HEK293T (cell line): Measurements from ENCODE around the gene NETO2.
"Not testable (repeated sequence)": the region's sequence is repeated elsewhere in the genome, so short reads cannot be mapped to it uniquely, and the experiment has no call there.

Experiments used
- CTCF ChIA-PET: fragments of 350-600 bp; formaldehyde crosslinking; extraction: SDS; loops from one replicate; lab custom pipeline; 2021; ENCODE audit warnings: antibody characterized with exemption, inconsistent platforms; lab: Yijun Ruan, JAX
- POLR2A ChIA-PET: fragments of 350-600 bp; formaldehyde crosslinking; extraction: SDS; loops from one replicate; lab custom pipeline; 2020; ENCODE audit warnings: antibody characterized with exemption, inconsistent platforms; lab: Yijun Ruan, JAX
- DNase-seq: peaks from one replicate; pipeline ENCODE4 v3.0.0; 2012; ENCODE audit warnings: mixed read lengths; ENCODE audit errors: extremely low spot score
- ARNT ChIP-seq: fragments of 450-650 bp; IDR thresholded peaks from 2 replicates; pipeline ENCODE4 v1.6.1; 2017; ENCODE audit warnings: mild to moderate bottlenecking
- BHLHE40 ChIP-seq: fragments of 450-650 bp; IDR thresholded peaks from 2 replicates; pipeline ENCODE4 v1.6.1; 2016; ENCODE audit warnings: mild to moderate bottlenecking, moderate library complexity, borderline replicate concordance
- CTBP1 ChIP-seq: fragments of 450-650 bp; IDR thresholded peaks from 2 replicates; pipeline ENCODE4 v1.6.1; 2016; ENCODE audit warnings: borderline replicate concordance
- ELF4 ChIP-seq: fragments of 450-650 bp; IDR thresholded peaks from 2 replicates; pipeline ENCODE4 v1.6.1; 2017; ENCODE audit warnings: antibody characterized with exemption
- FOXA1 ChIP-seq: fragments of 450-650 bp; IDR thresholded peaks from 2 replicates; pipeline ENCODE4 v1.6.1; 2016; ENCODE audit warnings: mild to moderate bottlenecking
- FOXK2 ChIP-seq: fragments of 450-650 bp; IDR thresholded peaks from 2 replicates; pipeline ENCODE4 v1.6.1; 2016; ENCODE audit warnings: mild to moderate bottlenecking
- FOXM1 ChIP-seq: fragments of 450-650 bp; IDR thresholded peaks from 2 replicates; pipeline ENCODE4 v1.6.1; 2017; ENCODE audit warnings: mild to moderate bottlenecking, borderline replicate concordance
- HDGF ChIP-seq: fragments of 450-650 bp; IDR thresholded peaks from 2 replicates; pipeline ENCODE4 v1.6.1; 2017; ENCODE audit warnings: antibody characterized with exemption, borderline replicate concordance
- L3MBTL2 ChIP-seq: fragments of 450-650 bp; conservative IDR thresholded peaks from 2 replicates; pipeline ENCODE4 v1.6.1; 2016; ENCODE audit warnings: mild to moderate bottlenecking
- LEF1 ChIP-seq: fragments of 450-650 bp; IDR thresholded peaks from 2 replicates; pipeline ENCODE4 v1.6.1; 2017; ENCODE audit warnings: mild to moderate bottlenecking, borderline replicate concordance
- NFRKB ChIP-seq: fragments of 450-650 bp; IDR thresholded peaks from 2 replicates; pipeline ENCODE4 v1.6.1; 2016; ENCODE audit warnings: mild to moderate bottlenecking, moderate library complexity
- PKNOX1 ChIP-seq: fragments of 450-650 bp; IDR thresholded peaks from 2 replicates; pipeline ENCODE4 v1.6.1; 2016
- SP1 ChIP-seq: fragments of 450-650 bp; IDR thresholded peaks from 2 replicates; pipeline ENCODE4 v1.6.1; 2017
- SUZ12 ChIP-seq: fragments of 450-650 bp; IDR thresholded peaks from 2 replicates; pipeline ENCODE4 v1.6.1; 2016; ENCODE audit warnings: mild to moderate bottlenecking
- TARDBP ChIP-seq: fragments of 450-650 bp; IDR thresholded peaks from 2 replicates; pipeline ENCODE4 v1.6.1; 2016
- ZNF384 ChIP-seq: fragments of 450-650 bp; IDR thresholded peaks from 2 replicates; pipeline ENCODE4 v1.6.1; 2016

Gene NETO2

DNA sequence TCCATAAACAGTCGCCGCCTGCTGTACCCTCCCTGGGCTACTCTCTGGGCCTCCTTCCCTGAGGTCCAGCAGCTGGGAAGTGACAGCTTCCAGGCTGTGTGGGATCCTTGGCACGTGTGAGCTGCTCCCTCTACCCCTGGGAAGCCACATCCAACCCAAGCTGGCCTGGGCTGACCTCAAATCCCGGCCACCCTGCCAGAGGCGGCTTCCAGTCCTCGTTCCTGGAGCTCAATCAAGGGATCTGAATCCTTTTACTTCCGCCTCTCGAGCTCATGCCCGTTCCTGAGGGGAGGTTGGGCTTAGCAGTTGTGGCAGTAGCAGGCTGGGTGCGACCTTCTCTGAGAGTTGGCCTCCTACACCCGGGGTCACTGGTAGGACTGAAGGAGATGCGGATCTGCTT is 82.5 kb downstream of the NETO2 start:
- POLR2A ChIA-PET = no interaction called here
- no peak for TF ChIP-seq BHLHE40
- no peak for TF ChIP-seq FOXM1
- no peak for TF ChIP-seq SUZ12
- no peak for TF ChIP-seq HDGF
- no peak for TF ChIP-seq LEF1
- no peak for TF ChIP-seq FOXA1
- no peak for TF ChIP-seq L3MBTL2
- TF ChIP-seq SP1 = no peak
- no peak for TF ChIP-seq CTBP1
- no peak for TF ChIP-seq PKNOX1
- no peak for TF ChIP-seq ZNF384
- no peak for TF ChIP-seq ELF4
- TF ChIP-seq TARDBP = no peak
- TF ChIP-seq NFRKB = no peak
- no peak for TF ChIP-seq ARNT
- TF ChIP-seq FOXK2 = no peak
- DNase-seq = no peak
- CTCF ChIA-PET = no interaction called here

GRCh38 chr16:47060596-47060995 is 83.1 kb downstream of the NETO2 start:
- CTCF ChIA-PET = interaction anchor here (1.5 kb wide), 1 partner anchor 23 kb away, joined by 3 read pairs; no protein-coding TSS in a partner anchor
- TF ChIP-seq FOXM1 (no peak), L3MBTL2 (no peak)
- POLR2A ChIA-PET = no interaction called here
- no peak for DNase-seq

GRCh38 chr16:47059991-47060390 is 83.8 kb downstream of the NETO2 start:
- TF ChIP-seq PKNOX1 (no peak), ELF4 (no peak), CTBP1 (no peak), FOXA1 (no peak), ZNF384 (no peak), FOXK2 (no peak), ARNT (no peak), HDGF (no peak), NFRKB (no peak), L3MBTL2 (no peak), FOXM1 (no peak), LEF1 (no peak), TARDBP (no peak), SUZ12 (no peak), SP1 (no peak), BHLHE40 (no peak)
- no peak for DNase-seq
- POLR2A ChIA-PET = no interaction called here
- CTCF ChIA-PET = interaction anchor here (1.5 kb wide), 1 partner anchor 22 kb away, joined by 3 read pairs; no protein-coding TSS in a partner anchor

- DNase-seq, POLR2A ChIA-PET: not testable (repeated sequence)
- CTCF ChIA-PET = interaction anchor here (1.5 kb wide), 1 partner anchor 21 kb away, joined by 3 read pairs; no protein-coding TSS in a partner anchor
Measured at GRCh38 chr16:47059130-47059529, 84.6 kb downstream of the NETO2 start.

DNA sequence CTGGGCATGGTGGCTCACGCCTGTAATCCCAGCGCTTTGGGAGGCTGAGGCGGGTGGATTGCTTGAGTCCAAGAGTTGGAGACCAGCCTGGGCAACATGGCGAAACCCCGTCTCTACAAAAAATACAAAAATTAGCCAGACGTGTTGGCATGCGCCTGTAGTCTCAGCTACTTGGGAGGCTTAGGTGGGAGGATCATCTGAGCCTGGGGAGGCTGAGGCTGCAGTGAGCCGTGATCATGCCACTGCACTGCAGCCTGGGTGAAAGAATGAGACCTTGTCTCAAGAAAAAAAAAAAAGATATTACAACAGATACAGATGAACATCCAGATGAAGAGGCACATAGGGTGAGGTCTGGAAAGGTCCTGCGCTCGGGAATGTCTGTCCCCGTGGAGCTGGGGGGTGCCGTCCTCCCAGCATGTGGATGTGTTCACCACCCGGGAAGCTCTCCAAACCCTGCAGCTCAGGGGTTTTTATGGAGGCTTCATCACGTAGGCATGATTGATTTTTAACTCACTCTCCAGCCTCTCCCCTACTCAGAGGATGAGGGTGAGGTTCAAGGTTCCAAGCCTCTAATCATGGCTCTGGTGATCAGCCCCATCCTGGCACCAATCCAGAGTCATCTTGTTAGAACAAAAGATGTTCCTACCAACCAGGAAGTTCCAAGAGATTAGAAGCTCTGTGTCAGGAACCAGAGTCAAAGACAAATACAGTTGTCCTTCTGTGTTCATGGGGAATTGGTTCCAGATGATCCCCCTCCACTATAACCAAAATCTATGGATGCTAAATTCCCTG is 85.3 kb downstream of the NETO2 start:
- CTCF ChIA-PET = no interaction called here

GRCh38 chr16:47057630-47057993 is 86.1 kb downstream of the NETO2 start:
- TF ChIP-seq ELF4 (no peak), ZNF384 (no peak), FOXM1 (no peak), L3MBTL2 (no peak), NFRKB (no peak), SP1 (no peak), BHLHE40 (no peak), PKNOX1 (no peak), SUZ12 (no peak), LEF1 (no peak), CTBP1 (no peak), FOXK2 (no peak), HDGF (no peak)
- ChIA-PET CTCF (no interaction called here), POLR2A (no interaction called here)
- no peak for DNase-seq

More for the DNA sequence above, 85.3 kb downstream of the NETO2 start:
- POLR2A ChIA-PET = no interaction called here
- TF ChIP-seq SUZ12 = no peak
- no peak for TF ChIP-seq CTBP1
- no peak for TF ChIP-seq SP1
- no peak for TF ChIP-seq TARDBP
- no peak for TF ChIP-seq LEF1
- no peak for TF ChIP-seq PKNOX1
- TF ChIP-seq BHLHE40 = no peak
- no peak for TF ChIP-seq FOXK2
- TF ChIP-seq ARNT = no peak
- TF ChIP-seq ZNF384 = no peak
- TF ChIP-seq FOXA1 = no peak
- TF ChIP-seq L3MBTL2 = no peak
- DNase-seq = no peak
